HG02943 (cell line): ENCODE measurements around the gene NPBWR2.
"Not testable (repeated sequence)": the region's sequence is repeated elsewhere in the genome, so short reads cannot be mapped to it uniquely, and the experiment has no call there.

Source experiments
- ATAC-seq: cut with Tn5 transposase; IDR thresholded peaks from one replicate; pipeline ENCODE4 v1.9.1; 2021; ENCODE audit warnings: mild to moderate bottlenecking, low read depth, moderate library complexity; ENCODE audit not compliant: unreplicated experiment

The NPBWR2 gene

GRCh38 chr20:64090165-64090564, 17.2 kb downstream of the NPBWR2 start:
- no peak for ATAC-seq

GRCh38 chr20:64088586-64088985, 18.8 kb downstream of the NPBWR2 start:
- not testable (repeated sequence) for ATAC-seq

DNA sequence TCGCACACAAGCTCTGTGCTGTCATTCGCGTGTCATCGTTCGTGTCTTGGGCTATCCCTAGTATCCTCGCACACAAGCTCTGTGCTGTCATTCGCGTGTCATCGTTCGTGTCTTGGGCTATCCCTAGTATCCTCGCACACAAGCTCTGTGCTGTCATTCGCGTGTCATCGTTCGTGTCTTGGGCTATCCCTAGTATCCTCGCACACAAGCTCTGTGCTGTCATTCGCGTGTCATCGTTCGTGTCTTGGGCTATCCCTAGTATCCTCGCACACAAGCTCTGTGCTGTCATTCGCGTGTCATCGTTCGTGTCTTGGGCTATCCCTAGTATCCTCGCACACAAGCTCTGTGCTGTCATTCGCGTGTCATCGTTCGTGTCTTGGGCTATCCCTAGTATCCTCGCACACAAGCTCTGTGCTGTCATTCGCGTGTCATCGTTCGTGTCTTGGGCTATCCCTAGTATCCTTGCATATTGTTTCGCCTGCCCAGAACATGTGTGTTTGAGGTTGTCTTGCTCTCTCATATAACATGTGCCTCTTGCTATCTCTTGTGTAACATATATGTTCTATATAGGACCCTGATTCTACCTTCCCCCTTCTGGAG, 20.0 kb downstream of the NPBWR2 start:
- ATAC-seq = not testable (repeated sequence)

DNA sequence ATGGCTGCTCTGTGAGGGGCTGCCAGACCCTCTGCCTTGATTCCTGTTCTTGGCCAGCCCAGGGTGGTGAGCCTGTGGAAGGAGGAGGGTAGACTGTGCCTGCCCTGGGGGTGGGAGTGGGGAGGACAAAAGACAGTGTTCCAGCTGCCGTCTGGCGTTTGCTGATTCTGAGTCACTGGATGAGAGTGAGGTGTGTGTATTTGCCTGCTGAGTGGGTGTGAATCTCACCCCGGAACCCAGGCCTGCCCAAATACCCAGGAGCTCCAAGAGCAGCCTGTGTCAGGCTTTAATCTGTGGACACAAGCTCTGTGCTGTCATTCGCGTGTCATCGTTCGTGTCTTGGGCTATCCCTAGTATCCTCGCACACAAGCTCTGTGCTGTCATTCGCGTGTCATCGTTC, 20.6 kb downstream of the NPBWR2 start:
- no peak for ATAC-seq

- no peak for ATAC-seq
These were observed 22.6 kb downstream of the NPBWR2 start for GRCh38 chr20:64084685-64085152.

GRCh38 chr20:64083804-64084684, 23.3 kb downstream of the NPBWR2 start, which contains the start of gene LKAAEAR1:
LKAAEAR1 (minus strand) TSS chr20:64084398; CDS start chr20:64084219, 179 bp downstream.
- no peak for ATAC-seq

DNA sequence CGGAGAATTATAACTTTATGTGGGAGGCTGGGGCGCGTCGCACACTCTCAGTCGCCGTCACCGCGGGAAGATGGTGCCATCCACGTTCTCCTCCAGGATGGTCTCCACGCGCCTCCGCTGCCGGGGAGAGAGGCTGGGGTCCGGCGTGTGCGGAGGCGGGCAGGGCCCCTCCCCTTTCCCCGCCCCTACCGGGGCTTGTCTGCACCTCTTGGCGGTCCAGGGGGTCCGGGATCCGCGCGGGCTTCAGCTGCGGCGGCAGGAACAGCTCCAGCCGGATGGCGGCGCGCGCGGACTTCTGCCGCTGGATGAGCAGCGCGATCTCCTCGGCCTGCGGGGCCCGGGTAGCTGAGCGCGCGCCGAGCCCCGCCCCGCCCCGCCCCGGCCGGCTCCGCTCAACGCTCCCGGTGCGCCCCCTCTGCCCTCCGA, 24.0 kb downstream of the NPBWR2 start:
- ATAC-seq = no peak

GRCh38 chr20:64082820-64083377, 24.5 kb downstream of the NPBWR2 start:
- no peak for ATAC-seq

DNA sequence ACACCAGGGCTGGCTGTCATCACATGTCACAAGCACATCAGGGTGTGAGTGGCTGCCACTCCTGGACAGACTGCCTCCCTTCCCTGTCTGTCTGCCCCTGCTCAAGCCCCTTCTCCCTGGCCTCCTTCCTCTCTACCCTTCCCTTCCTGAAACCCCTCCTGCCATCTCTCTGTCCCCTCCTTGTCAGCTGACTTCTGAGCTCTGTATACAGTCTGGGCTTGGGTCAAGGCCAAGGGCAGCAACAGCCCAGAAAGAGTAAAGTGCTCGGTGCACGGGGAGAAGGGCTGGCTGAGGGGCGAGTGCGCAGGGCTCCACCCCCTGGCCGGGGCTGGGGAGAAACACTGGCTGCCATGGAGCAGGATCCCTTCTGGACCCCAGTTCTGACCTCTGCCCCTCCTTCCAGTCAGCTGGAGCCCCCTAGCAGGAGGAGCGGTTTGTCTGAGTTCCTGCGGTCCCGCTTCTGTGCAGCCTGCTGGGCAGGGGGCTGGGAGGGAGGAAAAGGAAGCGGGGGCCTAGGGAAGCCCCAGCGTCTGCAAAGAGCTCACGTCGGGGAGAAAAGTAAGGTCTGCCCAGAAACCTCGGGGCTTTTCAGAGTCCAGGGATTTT, 25.1 kb downstream of the NPBWR2 start:
- no peak for ATAC-seq

GRCh38 chr20:64081624-64081964, 25.8 kb downstream of the NPBWR2 start:
- ATAC-seq = no peak

DNA sequence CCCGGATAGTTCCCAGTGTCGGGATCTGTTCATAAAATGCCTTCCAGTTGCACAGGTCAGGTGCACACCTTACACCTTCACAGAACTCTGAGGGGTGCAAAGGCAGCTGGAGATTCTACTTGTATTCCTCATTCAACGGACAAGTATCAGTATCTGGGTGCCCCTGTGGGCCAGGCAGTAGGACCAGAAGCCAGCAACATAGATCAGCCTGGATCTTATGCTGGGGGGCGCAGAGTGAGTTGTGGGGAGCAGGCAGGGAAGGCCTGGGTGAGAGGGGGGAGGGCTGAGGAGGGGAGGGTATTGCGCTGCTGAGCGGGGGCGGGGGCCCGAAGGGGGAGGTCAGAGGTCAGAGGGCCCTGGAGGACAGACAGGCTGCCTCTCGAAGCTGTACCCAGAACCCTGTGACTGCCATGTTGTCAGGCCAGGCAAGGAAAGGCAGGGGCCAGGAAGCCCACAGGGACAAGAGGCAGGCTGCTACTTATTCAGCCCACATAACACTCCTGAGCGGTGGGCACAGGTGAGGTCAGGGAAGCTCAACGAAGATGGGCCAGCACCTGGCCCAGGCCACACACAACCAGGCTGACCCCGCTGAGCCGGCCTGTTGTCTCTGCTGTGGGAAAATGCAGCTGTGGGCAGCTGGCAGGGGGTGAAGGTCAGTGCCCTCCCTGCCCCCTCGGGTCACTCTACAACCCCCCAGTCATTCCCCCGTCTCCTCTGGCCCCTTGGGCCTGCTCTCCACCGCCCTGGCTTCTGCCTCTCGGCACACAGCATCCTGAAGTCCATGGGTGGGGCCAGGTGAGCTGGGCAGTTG, 26.3 kb downstream of the NPBWR2 start:
- ATAC-seq = no peak

GRCh38 chr20:64080013-64080812, 27.2 kb downstream of the NPBWR2 start, which contains the start of gene OPRL1:
OPRL1 (plus strand) TSS chr20:64080082; CDS start chr20:64092721, 12,639 bp downstream.
- ATAC-seq = no peak

DNA sequence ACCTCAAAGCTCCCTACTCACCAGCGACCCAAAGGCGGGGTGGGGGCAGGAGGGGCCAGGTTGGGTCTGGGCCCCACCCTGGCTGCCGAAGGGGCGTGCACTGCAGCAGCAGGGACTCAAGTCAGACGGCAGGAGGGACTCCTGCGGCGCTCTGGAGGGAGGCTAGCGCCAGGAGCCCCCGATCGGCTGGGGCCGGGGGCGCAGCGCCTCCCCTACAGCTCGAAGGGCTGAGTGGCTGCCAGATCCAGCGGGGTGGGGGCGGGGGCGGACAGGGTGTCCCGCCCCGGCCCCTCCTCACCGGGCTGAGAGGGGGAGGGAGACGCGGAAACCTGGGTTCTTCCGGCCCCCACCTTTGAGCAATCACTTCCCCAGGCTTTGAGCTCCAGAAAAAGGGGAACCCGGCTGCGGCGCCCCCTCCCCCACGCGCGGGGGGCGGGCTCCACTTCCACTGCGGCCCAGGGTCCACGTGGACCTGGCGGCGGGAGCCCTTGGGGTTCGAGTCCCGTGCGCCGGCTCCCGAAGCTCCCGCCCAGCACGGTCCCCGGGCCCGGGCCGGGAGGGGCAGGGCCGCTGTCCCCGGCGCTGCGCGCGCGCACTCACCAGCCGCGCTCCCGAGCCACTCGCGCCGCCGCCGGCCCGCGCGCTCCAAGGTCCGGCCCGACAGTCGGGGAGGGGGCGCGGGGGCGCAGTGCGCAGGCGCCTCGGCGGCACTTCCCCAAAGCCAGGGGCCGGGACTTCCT, 27.9 kb downstream of the NPBWR2 start, which contains the start of gene RGS19:
Gene RGS19, minus strand, starts transcription at position 246 of the 740 bp plus-strand sequence. CDS start 2,632 bp downstream, outside the sequence.
- ATAC-seq = no peak

GRCh38 chr20:64078934-64079272, 28.5 kb downstream of the NPBWR2 start:
- no peak for ATAC-seq

DNA sequence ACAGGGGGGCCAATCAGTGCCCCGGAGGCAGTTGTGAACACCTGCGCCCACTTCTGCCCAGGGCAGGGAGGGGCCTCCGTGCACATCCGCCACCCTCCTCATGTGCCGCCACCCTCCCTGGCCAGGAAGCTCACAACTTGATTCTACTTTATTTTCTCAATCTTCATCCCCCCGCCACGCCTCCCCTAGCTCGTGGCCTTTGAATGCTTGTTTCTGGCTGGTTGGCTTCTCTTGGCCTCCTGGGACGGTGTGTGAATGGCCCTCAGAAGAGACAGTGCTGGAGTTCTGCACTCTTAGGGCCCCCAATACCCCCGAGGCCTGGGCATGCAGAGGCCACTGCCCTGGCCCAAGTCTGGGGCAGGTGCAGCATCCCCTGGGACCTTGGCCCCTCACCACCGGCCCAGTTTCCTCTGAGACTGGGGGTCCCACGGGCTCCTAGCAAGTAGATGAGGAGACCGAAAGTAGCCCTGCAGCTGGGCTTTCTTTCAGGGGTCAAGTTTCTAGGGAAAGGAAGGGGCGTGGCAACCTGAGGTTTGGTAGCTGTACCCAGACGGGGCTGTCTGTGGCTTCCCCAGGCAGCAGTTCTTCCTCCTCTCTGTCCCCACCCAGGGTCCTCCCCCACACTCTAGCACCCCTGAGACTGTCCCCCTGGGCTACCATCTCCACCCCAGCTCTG, 29.4 kb downstream of the NPBWR2 start:
- no peak for ATAC-seq

DNA sequence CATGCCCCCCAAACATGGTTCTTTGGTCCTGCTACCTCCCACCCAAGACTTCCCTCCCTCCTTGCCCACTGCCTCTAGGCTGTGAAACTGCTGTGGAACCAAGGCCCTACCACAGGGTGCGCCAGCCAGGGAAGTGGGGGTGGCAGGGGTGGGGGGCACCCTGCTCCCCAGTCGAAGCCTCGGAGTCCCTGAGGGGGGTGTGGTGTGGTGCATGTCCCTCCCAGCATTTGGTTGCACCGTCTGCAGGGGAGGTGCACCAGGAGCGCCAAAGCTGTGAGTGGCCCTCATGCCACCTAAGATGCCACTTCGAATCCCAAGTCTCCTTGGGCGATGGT, 29.9 kb downstream of the NPBWR2 start:
- no peak for ATAC-seq

- ATAC-seq = no peak
These were observed 30.3 kb downstream of the NPBWR2 start for GRCh38 chr20:64077094-64077493.
